H54 (cell line): ENCODE results near the gene UCHL5.
"Not testable (repeated sequence)": the region's sequence is repeated elsewhere in the genome, so short reads cannot be mapped to it uniquely, and the experiment has no call there.

Experiments
- DNase-seq: peaks from one replicate; pipeline ENCODE4 v3.0.0; 2011; ENCODE audit warnings: low spot score, mixed read lengths; ENCODE audit not compliant: insufficient read length
- FAIRE-seq: peaks from 3 replicates; lab custom pipeline; 2011; peaks lifted over from hg19 to GRCh38; lab: Jason Lieb, UNC
- POLR2A ChIP-seq: IDR thresholded peaks from 2 replicates; pipeline ENCODE4 v1.6.1; 2011; ENCODE audit warnings: low read depth, mild to moderate bottlenecking, low read length

The UCHL5 gene

DNA sequence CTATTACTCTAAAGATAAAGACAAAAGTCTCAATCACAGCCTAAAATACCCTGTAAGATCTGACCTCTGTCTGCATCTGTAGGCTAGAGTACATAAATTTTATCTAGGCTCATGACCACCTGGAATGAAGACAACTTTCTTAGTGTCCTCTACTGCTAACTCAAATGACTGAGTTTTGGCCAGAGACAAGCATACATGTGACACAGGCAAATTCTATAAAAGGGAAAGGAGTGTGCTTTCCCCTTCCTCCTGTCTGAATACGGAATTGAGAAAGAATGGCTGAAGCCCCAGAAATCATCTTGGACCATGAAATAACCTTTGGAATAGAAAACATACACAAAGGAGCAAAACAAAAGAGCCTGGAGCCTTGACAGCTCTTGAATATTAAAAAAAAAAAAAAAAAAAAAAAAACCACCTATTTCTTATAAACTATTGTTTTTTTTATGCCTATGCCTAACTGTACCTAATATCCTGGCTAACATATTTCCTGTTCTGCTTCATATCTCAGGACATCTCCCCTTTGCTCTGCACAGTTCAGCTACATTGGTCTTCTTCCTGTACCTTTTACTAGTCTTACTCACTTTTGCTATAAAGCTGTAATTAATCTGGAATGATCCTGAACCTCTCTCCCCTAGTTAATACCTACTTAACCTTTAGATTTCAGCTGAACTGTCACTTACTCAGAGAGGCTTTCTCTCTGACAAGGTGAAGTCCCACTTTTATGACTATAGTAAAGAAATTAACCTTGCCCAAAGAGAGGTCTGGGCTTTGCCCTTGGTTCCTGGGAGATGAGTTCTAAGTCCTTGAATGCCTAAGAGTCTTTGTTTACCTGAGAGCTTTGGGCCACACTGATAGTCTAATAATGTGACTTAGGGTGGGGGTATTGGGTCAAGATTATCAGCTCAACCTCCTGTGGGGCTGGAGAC lies 16.1 kb downstream of the UCHL5 start:
- no peak for FAIRE-seq
- TF ChIP-seq POLR2A = no peak
- no peak for DNase-seq

DNA sequence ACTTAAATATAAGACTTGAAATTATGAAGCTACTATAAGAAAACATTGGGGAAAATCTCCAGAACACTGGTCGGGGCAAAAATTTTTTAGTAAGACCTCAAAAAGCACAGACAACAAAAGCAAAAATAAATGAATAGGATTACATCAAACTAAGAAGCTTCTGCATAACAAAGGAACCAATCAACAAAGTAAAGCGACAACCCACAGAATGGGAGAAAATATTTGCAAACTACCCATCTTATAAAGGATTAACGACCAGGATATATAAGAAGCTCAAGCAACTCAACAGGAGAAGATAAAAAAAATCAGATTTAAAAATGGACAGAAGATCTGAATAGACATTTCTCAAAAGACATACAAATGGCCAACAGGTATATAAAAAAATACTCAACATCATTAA lies 19.1 kb downstream of the UCHL5 start:
- FAIRE-seq (no peak), DNase-seq (no peak)
- TF ChIP-seq POLR2A = no peak

DNA sequence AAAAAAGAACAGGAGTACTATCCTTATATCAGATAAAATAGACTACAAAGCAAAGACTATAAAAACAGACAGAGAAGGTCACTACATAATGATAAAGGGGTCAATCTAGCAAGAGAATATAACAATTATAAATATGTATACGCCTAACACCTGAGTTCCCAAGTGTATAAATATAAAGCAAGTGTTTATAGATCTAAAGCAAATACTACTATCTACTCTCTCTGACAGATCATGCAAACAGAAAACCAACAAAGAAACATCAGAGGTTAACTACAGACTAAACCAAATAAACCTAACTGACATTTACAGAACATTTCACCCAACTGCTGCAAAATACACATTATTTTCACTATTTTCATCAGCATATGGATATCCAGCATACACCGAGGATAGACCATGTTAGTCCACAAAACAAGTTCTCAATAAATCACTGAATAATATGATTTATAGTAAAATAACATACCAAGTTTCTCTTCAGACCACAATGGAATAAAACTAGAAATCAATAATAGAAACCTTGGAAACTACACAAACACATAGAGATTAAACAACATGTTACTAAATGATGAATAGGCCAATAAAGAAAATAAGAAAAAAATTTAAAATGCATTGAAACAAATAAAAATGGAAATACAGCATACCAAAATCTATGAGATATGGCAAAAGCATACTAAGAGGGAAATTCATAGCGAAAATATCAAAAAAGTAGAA lies 22.7 kb downstream of the UCHL5 start:
- TF ChIP-seq POLR2A = no peak
- DNase-seq (no peak), FAIRE-seq (no peak)

DNA sequence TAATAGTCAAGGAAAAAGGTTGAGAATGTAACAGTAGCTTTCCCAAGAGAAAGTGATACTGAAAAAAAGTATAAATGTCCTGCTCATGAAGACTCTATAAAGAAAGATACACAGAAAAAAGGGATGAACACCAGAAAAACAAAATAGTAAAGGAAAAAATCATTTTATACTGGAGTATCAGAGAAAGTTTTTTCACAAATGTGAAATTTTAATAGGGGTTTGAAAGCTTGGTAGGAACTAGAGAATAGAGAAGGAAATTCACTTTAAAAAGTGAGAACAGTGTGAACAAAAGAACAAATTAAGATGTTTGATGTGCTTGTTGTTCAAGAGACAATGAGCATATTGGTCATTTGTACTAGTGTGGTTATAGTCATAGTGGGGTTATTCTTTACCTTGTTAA lies 25.6 kb downstream of the UCHL5 start:
- FAIRE-seq (no peak), DNase-seq (no peak)
- TF ChIP-seq POLR2A = no peak

DNA sequence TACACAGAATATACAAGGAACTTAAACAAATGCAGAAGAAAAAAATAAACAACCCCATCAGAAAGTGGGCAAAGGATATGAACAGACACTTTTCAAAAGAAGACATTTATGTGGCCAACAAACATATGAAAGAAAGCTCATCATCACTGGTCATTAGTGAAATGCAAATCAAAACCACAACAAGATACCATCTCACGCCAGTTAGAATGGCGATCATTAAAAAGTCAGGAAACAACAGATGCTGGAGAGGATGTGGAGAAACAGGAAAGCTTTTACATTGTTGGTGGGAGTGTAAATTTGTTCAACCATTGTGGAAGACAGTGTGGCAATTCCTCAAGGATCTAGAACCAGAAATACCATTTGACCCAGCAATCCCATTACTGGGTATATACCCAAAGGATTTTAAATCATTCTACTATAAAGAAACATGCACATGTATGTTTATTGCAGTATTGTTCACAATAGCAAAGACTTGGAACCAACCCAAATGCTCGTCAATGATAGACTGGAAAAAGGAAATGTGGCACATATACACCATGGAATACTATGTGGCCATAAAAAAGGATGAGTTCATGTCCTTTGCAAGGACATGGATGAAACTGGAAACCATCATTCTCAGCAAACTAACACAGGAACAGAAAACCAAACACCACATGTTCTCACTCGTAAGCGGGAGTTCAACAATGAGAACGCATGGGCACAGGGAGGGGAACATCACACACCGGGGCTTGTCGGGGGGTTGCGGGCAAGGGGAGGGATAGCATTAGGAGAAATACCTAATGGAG lies 26.3 kb downstream of the UCHL5 start:
- not testable (repeated sequence) for FAIRE-seq, DNase-seq

DNA sequence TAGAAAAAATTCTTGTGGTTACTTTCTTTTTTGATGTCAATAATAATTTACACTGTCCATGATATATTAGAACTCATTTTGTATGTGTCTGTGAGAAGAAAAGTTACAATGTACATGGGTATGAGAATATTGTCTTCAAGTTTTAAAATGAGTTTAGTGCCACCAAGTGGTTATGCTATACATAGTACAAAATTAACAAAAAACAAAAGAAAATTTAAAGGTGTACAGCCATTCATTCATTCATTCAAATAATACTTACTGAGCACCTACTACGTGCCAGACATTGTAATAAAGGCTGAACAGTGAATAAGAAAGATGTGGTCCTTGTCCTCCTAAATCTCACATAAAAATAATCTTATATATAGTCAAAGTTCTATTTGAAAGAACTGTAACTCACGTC lies 27.7 kb downstream of the UCHL5 start:
- FAIRE-seq = no peak

DNA sequence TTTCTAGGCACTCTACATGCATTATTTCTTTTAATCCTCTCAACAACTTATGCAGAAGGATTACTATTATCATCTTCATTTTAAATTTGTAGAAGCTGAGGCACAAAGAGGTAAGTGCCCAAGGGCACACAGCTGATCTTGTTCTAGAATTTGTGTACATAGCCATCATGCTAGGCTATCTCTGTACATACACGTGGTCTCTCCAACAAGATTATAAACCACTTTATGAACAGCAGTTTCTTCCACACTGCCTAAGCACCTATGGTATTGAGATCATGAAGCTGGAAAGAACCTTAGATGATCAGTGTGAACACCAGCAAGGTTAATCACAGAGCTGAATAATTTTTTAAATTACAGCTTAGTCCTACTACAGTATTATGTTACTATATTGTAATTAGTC lies 28.9 kb downstream of the UCHL5 start:
- TF ChIP-seq POLR2A = no peak
- DNase-seq = no peak
- no peak for FAIRE-seq

More for the DNA sequence above, 27.7 kb downstream of the UCHL5 start:
- no peak for DNase-seq
- TF ChIP-seq POLR2A = no peak

DNA sequence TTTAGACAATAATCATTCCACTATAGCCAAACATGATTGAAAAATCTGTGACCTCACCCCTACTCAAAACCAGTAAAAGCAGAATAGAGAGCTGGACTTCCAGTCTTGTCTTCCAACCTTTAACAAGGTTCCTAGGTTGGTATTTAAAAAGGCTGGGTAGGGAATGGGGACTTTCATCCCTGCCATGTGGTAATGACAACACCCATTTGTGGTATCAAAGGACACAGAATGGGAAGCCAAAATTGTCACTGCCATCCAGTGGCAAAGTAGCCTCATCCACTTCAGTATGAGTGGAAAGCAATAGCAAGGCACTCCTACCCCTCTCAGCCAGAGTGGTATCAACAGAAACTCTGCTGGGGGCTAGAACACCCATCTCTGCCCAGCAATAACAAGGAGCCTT lies 33.9 kb downstream of the UCHL5 start:
- DNase-seq (no peak), FAIRE-seq (no peak)
- no peak for TF ChIP-seq POLR2A

DNA sequence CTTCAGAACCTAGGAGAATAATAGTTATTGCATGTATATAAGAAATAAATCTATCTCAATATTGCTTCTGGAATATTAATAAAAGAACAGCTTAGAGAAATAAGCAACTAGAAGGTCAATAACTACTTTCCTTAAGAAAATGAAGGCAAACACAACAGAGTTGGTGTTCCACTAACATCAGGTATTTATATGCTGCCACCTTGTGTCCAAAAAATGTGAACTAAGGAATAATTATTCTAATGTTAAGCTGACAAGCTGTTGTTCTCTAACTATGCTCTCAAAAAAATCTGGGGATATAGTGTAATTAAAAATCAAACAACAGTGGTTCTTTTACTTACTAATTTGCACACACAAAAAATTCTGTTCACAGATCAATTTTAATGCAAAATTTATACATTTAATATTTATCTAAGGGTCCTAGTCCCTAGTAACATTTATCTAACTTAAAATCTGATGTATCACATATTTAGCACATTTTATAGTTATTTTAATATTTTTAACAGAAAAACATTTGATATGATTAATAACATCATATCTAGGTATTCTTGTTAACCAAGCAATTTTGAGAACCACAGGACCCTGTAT lies 39.6 kb downstream of the UCHL5 start:
- TF ChIP-seq POLR2A = no peak
- FAIRE-seq = peak; percentile 53
- no peak for DNase-seq

DNA sequence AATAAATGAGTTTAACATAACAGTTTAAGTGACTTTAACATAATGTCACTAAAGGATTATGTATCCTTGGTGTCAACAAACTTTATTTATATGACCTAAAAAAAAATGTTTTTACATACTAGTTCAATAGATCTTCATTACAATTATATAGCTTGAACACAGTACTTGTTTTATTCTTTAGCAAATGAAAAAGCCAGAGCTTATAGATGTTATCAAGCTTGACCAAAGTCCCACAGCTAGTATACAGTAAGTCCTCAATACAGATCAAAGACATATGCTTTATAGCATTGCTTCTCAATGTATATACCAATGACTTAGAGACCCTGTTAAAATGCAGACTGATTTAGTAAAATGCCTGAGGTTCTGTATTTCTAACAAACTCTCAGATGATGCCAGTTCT lies 42.4 kb downstream of the UCHL5 start:
- FAIRE-seq (peak; percentile 27), DNase-seq (no peak)

DNA sequence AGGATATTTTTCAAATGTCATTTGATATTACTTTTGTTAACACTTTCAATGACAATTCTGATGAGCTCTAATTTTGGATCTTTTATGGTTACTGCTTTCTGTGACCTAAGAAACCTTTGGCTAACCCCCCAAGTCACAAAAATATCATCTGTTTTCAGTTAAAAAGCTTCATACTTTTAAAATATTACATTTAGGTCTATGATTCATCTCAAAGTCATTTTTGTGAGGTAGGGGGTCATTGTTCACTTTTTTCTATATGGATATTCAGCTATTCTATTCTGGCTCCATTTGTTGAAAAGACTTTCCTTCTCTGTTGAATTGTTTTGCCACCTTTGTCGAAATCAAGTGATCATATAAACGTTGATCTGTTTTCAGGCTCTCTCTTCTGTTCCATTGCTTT lies 44.8 kb downstream of the UCHL5 start:
- DNase-seq (no peak), FAIRE-seq (no peak)
- no peak for TF ChIP-seq POLR2A

More for the DNA sequence above, 42.4 kb downstream of the UCHL5 start:
- no peak for TF ChIP-seq POLR2A

DNA sequence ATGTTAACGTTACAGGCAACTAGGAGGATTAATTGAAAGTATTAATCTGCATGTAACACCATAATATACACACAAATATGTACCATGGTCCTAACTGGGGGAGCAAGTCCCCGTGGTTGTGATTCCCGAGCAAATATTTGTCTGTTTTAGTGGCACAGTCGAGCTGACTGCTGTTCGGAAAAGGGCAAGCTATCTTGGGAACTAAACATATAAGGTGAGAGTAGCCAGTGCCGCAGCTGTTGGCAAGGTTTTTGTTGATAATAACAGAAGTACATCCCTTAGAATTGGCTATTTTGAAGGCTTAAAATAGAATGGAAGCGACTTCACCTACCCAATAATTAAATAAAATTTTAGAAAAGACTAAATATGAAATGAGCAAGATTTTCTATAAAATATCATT lies 45.5 kb downstream of the UCHL5 start:
- DNase-seq (no peak), FAIRE-seq (no peak)
- TF ChIP-seq POLR2A = no peak

DNA sequence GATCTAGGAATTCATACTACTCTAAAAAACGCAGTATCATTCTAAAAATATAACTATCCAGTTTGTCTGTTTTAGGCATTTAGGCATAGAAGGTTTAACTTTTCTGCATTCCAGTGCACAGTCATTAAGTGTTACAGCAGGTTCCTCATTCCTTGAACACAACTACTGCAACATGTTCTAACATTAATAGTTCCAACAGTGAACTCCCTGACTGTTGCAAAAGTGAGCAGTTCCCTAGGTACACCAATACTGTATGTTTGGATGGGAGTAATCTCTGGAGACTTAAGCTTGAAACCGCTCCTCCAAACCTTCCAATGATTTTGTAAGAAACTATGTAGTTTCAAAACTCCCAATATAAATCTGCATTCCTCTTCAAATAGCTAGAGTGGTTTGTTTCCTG lies 46.2 kb downstream of the UCHL5 start:
- FAIRE-seq = peak; percentile 20
- DNase-seq = no peak
- TF ChIP-seq POLR2A = no peak

DNA sequence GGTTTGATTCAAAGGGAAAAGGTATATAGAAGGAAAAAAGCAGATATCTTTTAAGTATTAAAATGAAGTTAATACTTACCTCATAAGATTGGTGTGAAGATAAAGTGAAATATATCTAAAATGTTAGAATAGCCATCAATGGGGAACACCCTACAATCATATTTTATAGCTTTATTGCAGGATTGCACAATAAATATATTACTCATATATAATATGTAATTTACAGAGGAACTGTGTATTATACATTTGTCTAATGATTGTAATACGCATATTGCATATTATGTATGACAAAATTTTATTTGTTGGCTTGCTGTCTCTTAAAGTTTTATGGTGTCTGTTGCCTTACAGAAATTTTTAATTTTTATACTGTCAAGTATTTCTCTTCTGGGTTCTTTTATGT lies 47.8 kb downstream of the UCHL5 start:
- DNase-seq (no peak), FAIRE-seq (no peak)
- no peak for TF ChIP-seq POLR2A
